K562 (cell line): ENCODE measurements around the gene LRRC51. TPM values are rescaled to one million over a fixed set of nuclear protein-coding genes. Genes with fewer than 3 reads are reported as not detected.

ENCODE experiments used
- ZNF165 ChIP-seq: fragments of 250-450 bp; sonication (Bioruptor Pico); IDR thresholded peaks from 2 replicates; pipeline ENCODE4 v1.4.0; 2020; ENCODE audit warnings: borderline replicate concordance
- polyA plus RNA-seq, 8 experiments: library from polyadenylated mRNA; depleted of rRNA in 4 of 8; stranded (reverse) in 5 of 8; unstranded in 3 of 8; fragments of >200 nt; fragmentation: Nextera tagmentation in 2 of 8; fragmentation: Illumina TruSeq in 1 of 8; extraction: Ambion mirVana in 2 of 8; extraction: Trizol in 1 of 8; gene quantifications; 2 replicates each; pipeline versions ENCODE4 v1.2.1 to v1.2.3, GENCODE V29; 2011 to 2014; ENCODE audit warnings: inconsistent platforms in 1 of 8, missing spikeins in 1 of 8
- total RNA-seq, 7 experiments: library from RNA; depleted of rRNA in 6 of 7; stranded (reverse); fragments of >200 nt in 6 of 7; fragmentation: Illumina TruSeq in 2 of 7; extraction: Trizol in 2 of 7; gene quantifications; 2 replicates each; pipeline versions ENCODE4 v1.2.1 to v1.2.3, GENCODE V29; 2011 to 2021; ENCODE audit warnings: low replicate concordance in 1 of 7
- TF ChIP-seq, protein P1 (sequence below): fragments of 450-650 bp; IDR thresholded peaks from 2 replicates; pipeline ENCODE4 v1.6.1; 2016; ENCODE audit warnings: mild to moderate bottlenecking, moderate library complexity
- TF ChIP-seq, protein P2 (sequence below): fragments of 450-650 bp; IDR thresholded peaks from 2 replicates; pipeline ENCODE4 v1.6.1; 2016; ENCODE audit warnings: low read depth
- TF ChIP-seq, protein P3 (sequence below), 2 experiments: fragments of 200-800 bp in 1 of 2; sonication (Bioruptor generic) in 1 of 2; sonication (generic) in 1 of 2; formaldehyde crosslinking in 1 of 2; IDR thresholded peaks in 1 of 2; conservative IDR thresholded peaks in 1 of 2; 2 replicates each; pipeline versions ENCODE4 v1.5.0 to v1.6.1; 2016 to 2020; ENCODE audit warnings: missing compliant biosample characterization in 1 of 2, missing genetic modification characterization in 1 of 2, missing genetic modification reagents in 1 of 2

LRRC51 gene
- total and polyA plus RNA-seq, 9 of the 15 experiments (the other 6 are each of a cell fraction or from before 2014, with no cell fraction given) = 4.7 to 10.6 (median 5.6) TPM

DNA sequence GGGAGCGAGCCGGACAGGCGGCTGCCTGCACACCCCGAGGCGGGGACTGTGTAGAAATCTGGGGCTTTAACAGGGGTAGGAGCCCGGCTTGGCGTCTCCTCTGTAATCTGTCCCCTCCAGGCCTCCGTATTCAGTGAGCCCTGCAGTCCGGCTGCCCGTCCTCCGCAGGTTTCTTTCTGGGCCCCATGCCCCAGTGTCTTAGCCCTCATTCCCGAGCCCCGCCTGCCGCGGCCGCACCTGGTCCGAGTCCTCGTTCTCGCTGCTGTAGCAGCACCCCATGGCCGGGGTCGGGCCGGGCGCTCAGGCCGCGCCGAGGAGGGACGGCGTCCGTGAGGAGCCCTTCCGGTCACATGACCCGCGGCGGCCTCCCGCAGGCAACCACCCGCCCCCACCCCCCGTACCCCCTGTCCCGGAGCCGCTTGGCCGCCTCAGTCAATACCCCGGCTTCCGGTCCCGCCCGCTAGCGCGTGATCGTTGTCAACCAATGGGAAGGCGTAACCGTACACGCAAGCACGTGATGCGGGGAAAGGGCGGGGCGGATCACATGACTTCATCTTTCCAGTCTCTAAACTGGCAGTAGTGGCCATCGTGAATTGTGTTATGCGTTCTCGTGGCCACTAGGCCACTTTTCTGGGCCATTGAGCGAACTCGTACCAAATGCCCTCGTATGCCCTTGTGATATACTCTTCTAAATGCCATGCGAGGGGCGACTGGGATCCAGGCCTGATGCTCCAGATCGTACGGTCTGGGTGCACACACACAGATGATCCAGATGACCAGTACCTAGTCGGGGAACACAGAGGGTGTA lies 22.5 kb downstream of the LRRC51 start, which contains the start of gene LAMTOR1 (continued):
- TF ChIP-seq, protein P1, sequence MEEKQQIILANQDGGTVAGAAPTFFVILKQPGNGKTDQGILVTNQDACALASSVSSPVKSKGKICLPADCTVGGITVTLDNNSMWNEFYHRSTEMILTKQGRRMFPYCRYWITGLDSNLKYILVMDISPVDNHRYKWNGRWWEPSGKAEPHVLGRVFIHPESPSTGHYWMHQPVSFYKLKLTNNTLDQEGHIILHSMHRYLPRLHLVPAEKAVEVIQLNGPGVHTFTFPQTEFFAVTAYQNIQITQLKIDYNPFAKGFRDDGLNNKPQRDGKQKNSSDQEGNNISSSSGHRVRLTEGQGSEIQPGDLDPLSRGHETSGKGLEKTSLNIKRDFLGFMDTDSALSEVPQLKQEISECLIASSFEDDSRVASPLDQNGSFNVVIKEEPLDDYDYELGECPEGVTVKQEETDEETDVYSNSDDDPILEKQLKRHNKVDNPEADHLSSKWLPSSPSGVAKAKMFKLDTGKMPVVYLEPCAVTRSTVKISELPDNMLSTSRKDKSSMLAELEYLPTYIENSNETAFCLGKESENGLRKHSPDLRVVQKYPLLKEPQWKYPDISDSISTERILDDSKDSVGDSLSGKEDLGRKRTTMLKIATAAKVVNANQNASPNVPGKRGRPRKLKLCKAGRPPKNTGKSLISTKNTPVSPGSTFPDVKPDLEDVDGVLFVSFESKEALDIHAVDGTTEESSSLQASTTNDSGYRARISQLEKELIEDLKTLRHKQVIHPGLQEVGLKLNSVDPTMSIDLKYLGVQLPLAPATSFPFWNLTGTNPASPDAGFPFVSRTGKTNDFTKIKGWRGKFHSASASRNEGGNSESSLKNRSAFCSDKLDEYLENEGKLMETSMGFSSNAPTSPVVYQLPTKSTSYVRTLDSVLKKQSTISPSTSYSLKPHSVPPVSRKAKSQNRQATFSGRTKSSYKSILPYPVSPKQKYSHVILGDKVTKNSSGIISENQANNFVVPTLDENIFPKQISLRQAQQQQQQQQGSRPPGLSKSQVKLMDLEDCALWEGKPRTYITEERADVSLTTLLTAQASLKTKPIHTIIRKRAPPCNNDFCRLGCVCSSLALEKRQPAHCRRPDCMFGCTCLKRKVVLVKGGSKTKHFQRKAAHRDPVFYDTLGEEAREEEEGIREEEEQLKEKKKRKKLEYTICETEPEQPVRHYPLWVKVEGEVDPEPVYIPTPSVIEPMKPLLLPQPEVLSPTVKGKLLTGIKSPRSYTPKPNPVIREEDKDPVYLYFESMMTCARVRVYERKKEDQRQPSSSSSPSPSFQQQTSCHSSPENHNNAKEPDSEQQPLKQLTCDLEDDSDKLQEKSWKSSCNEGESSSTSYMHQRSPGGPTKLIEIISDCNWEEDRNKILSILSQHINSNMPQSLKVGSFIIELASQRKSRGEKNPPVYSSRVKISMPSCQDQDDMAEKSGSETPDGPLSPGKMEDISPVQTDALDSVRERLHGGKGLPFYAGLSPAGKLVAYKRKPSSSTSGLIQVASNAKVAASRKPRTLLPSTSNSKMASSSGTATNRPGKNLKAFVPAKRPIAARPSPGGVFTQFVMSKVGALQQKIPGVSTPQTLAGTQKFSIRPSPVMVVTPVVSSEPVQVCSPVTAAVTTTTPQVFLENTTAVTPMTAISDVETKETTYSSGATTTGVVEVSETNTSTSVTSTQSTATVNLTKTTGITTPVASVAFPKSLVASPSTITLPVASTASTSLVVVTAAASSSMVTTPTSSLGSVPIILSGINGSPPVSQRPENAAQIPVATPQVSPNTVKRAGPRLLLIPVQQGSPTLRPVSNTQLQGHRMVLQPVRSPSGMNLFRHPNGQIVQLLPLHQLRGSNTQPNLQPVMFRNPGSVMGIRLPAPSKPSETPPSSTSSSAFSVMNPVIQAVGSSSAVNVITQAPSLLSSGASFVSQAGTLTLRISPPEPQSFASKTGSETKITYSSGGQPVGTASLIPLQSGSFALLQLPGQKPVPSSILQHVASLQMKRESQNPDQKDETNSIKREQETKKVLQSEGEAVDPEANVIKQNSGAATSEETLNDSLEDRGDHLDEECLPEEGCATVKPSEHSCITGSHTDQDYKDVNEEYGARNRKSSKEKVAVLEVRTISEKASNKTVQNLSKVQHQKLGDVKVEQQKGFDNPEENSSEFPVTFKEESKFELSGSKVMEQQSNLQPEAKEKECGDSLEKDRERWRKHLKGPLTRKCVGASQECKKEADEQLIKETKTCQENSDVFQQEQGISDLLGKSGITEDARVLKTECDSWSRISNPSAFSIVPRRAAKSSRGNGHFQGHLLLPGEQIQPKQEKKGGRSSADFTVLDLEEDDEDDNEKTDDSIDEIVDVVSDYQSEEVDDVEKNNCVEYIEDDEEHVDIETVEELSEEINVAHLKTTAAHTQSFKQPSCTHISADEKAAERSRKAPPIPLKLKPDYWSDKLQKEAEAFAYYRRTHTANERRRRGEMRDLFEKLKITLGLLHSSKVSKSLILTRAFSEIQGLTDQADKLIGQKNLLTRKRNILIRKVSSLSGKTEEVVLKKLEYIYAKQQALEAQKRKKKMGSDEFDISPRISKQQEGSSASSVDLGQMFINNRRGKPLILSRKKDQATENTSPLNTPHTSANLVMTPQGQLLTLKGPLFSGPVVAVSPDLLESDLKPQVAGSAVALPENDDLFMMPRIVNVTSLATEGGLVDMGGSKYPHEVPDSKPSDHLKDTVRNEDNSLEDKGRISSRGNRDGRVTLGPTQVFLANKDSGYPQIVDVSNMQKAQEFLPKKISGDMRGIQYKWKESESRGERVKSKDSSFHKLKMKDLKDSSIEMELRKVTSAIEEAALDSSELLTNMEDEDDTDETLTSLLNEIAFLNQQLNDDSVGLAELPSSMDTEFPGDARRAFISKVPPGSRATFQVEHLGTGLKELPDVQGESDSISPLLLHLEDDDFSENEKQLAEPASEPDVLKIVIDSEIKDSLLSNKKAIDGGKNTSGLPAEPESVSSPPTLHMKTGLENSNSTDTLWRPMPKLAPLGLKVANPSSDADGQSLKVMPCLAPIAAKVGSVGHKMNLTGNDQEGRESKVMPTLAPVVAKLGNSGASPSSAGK = peak; percentile 98
- no peak for TF ChIP-seq ZNF165 (CRISPR knock-in tag)
- TF ChIP-seq, protein P2, sequence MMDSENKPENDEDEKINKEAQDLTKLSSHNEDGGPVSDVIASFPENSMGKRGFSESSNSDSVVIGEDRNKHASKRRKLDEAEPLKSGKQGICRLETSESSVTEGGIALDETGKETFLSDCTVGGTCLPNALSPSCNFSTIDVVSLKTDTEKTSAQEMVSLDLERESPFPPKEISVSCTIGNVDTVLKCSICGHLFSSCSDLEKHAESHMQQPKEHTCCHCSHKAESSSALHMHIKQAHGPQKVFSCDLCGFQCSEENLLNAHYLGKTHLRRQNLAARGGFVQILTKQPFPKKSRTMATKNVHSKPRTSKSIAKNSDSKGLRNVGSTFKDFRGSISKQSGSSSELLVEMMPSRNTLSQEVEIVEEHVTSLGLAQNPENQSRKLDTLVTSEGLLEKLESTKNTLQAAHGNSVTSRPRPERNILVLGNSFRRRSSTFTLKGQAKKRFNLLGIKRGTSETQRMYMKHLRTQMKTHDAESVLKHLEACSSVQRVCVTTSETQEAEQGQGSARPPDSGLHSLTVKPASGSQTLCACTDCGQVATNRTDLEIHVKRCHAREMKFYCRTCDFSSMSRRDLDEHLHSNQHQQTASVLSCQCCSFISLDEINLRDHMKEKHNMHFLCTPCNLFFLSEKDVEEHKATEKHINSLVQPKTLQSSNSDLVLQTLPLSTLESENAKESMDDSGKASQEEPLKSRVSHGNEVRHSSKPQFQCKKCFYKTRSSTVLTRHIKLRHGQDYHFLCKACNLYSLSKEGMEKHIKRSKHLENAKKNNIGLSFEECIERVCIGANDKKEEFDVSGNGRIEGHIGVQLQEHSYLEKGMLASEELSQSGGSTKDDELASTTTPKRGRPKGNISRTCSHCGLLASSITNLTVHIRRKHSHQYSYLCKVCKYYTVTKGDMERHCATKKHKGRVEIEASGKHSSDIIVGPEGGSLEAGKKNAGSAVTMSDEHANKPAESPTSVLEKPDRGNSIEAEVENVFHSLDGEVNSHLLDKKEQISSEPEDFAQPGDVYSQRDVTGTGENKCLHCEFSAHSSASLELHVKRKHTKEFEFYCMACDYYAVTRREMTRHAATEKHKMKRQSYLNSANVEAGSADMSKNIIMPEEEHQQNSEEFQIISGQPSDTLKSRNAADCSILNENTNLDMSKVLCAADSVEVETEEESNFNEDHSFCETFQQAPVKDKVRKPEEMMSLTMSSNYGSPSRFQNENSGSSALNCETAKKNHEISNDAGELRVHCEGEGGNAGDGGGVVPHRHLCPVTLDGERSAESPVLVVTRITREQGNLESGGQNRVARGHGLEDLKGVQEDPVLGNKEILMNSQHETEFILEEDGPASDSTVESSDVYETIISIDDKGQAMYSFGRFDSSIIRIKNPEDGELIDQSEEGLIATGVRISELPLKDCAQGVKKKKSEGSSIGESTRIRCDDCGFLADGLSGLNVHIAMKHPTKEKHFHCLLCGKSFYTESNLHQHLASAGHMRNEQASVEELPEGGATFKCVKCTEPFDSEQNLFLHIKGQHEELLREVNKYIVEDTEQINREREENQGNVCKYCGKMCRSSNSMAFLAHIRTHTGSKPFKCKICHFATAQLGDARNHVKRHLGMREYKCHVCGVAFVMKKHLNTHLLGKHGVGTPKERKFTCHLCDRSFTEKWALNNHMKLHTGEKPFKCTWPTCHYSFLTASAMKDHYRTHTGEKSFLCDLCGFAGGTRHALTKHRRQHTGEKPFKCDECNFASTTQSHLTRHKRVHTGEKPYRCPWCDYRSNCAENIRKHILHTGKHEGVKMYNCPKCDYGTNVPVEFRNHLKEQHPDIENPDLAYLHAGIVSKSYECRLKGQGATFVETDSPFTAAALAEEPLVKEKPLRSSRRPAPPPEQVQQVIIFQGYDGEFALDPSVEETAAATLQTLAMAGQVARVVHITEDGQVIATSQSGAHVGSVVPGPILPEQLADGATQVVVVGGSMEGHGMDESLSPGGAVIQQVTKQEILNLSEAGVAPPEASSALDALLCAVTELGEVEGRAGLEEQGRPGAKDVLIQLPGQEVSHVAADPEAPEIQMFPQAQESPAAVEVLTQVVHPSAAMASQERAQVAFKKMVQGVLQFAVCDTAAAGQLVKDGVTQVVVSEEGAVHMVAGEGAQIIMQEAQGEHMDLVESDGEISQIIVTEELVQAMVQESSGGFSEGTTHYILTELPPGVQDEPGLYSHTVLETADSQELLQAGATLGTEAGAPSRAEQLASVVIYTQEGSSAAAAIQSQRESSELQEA = peak; percentile 92
- TF ChIP-seq, protein P3, sequence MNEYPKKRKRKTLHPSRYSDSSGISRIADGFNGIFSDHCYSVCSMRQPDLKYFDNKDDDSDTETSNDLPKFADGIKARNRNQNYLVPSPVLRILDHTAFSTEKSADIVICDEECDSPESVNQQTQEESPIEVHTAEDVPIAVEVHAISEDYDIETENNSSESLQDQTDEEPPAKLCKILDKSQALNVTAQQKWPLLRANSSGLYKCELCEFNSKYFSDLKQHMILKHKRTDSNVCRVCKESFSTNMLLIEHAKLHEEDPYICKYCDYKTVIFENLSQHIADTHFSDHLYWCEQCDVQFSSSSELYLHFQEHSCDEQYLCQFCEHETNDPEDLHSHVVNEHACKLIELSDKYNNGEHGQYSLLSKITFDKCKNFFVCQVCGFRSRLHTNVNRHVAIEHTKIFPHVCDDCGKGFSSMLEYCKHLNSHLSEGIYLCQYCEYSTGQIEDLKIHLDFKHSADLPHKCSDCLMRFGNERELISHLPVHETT (CRISPR knock-in tag; conservative IDR thresholded peaks at IDR 0.05 in 1 of 2, IDR thresholded peaks at IDR 0.05 in 1 of 2) = peak in 1 of 2 experiments; percentile 95; a peak in 2 of 4 replicates
